Natural killer cell (primary cell): ENCODE results near the gene GBP3. TPM values are rescaled to one million over a fixed set of nuclear protein-coding genes. Genes with fewer than 3 reads are reported as not detected.
"Not testable (repeated sequence)": the region's sequence is repeated elsewhere in the genome, so short reads cannot be mapped to it uniquely, and the experiment has no call there.

Experiments used
- ATAC-seq, 3 donors: fragments of 150-1000 bp in 2 of 3; fragments of 200-7000 bp in 1 of 3; cut with Tn5 transposase; 1 replicate in 1 of 3; 2 replicates in 2 of 3; pipeline ENCODE4 v1.10.0; 2021; ENCODE audit warnings: mild to moderate bottlenecking in 2 of 3, moderate library complexity in 2 of 3
- DNase-seq, 2 donors: peaks; one replicate each; pipeline versions ENCODE4 v3.0.0 to v3.0.0-alpha.2; 2013 to 2021; ENCODE audit warnings: mixed read lengths in 1 of 2
- H3K27ac ChIP-seq: one replicate; pipeline ENCODE4 v1.5.1; 2013; ENCODE audit warnings: mild to moderate bottlenecking, low read length
- H3K27me3 ChIP-seq: one replicate; pipeline ENCODE4 v1.6.1; 2013; ENCODE audit warnings: low read length; ENCODE audit not compliant: control insufficient read depth, insufficient read depth
- H3K36me3 ChIP-seq: one replicate; pipeline ENCODE4 v1.6.1; 2013; ENCODE audit warnings: low read length; ENCODE audit not compliant: control insufficient read depth, insufficient read depth
- H3K4me1 ChIP-seq: one replicate; pipeline ENCODE4 v1.6.1; 2013; ENCODE audit warnings: low read length; ENCODE audit not compliant: control insufficient read depth, insufficient read depth
- H3K4me3 ChIP-seq: one replicate; pipeline ENCODE4 v1.5.1; 2013; ENCODE audit warnings: low read length
- H3K9me3 ChIP-seq: one replicate; pipeline ENCODE4 v1.6.1; 2013; ENCODE audit warnings: low read length; ENCODE audit not compliant: control insufficient read depth, insufficient read depth
- H3K27ac Mint-ChIP-seq, 2 donors: one replicate each; pipeline ENCODE4 v1.8.0; 2022; ENCODE audit warnings: mild to moderate bottlenecking in 2 of 2, mixed read lengths in 2 of 2, moderate library complexity in 1 of 2
- H3K27me3 Mint-ChIP-seq, 2 donors: one replicate each; pipeline ENCODE4 v1.8.0; 2022; ENCODE audit warnings: low read depth in 2 of 2, mixed read lengths in 2 of 2
- H3K36me3 Mint-ChIP-seq: one replicate; pipeline ENCODE4 v1.8.0; 2022; ENCODE audit warnings: mixed read lengths
- H3K4me1 Mint-ChIP-seq, 2 donors: one replicate each; pipeline ENCODE4 v1.8.0; 2022; ENCODE audit warnings: mixed read lengths in 2 of 2
- H3K4me3 Mint-ChIP-seq: one replicate; pipeline ENCODE4 v1.8.0; 2022; ENCODE audit warnings: mild to moderate bottlenecking, moderate library complexity, mixed read lengths
- H3K9me3 Mint-ChIP-seq, 2 donors: one replicate each; pipeline ENCODE4 v1.8.0; 2022; ENCODE audit warnings: mixed read lengths in 2 of 2
- WGBS: methylation state at CpG from one replicate; pipeline ENCODE4 v1.1.7; 2013; ENCODE audit warnings: missing lambda C conversion rate; ENCODE audit not compliant: insufficient coverage; 5-methylcytosine and 5-hydroxymethylcytosine counted together
- intact Hi-C: fragments of 100-400 bp; cut with micrococcal nuclease; formaldehyde crosslinking; loops from one replicate; pipeline ENCODE4 v1.14.2; 2022
- total RNA-seq, 4 donors: library from RNA; stranded (reverse); fragments of 120-200 nt in 1 of 4; gene quantifications; one replicate each; pipeline versions ENCODE4 v1.2.3 to v1.2.4, GENCODE V29; 2013 to 2022
- TF ChIP-seq, protein P1 (sequence below): fragments of 200-600 bp; IDR thresholded peaks from one replicate; pipeline ENCODE4 v1.8.0; 2022; ENCODE audit warnings: antibody characterized with exemption

The GBP3 gene
- total RNA-seq, 3 donors from 2014 or later (not counting 1 experiment from before 2014, with no cell fraction given): 36.1 to 52.5 (median 49.0) TPM

DNA sequence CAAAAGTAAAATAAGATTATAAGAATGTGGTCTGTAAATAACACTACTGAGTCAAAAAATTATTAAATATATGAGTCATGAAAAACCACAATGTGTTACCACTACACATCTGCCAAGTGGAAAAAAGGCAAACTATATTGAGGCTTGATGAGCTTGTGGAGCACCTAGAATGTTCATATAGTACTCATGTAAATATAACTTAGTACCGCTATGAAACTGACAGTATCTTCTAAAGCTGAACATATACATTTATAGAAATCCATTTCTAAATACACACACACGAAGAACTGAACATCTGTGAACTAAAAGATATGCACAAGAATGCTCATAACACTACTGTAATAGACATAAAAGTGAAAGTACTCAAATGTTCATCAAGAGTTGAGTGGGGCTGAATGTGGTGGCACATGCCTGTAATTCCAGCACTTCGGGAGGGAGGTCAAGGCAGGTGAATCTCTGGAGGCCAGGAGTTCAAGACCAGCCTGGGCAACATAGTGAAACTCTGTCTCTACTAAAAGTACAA is 18.5 kb upstream of the GBP3 start:
- Mint-ChIP-seq H3K27ac (peak overlapping the region in 1 of 2 donors; percentile 37), H3K36me3 (peaks cover 14% of the 10 kb centered on the region), H3K4me3 (no peak overlapping the region), H3K27me3 (no peaks in the 10 kb centered on the region), H3K4me1 (peaks cover 10 to 12% of the 10 kb centered on the region in 2 donors), H3K9me3 (peaks cover 0 to 2% of the 10 kb centered on the region in 2 donors)
- Histone ChIP-seq H3K4me3 (no peak overlapping the region), H3K4me1 (no peaks in the 10 kb centered on the region), H3K27ac (no peak overlapping the region), H3K36me3 (no peaks in the 10 kb centered on the region), H3K27me3 (no peaks in the 10 kb centered on the region), H3K9me3 (peaks cover 6% of the 10 kb centered on the region)
- 68% methylated on average over 2 of the region's 3 CpGs for WGBS
- intact Hi-C loops: no loop called here
- ATAC-seq (peak in 1 of 3 donors; percentile 52), DNase-seq (no peak)
- TF ChIP-seq, protein P1, sequence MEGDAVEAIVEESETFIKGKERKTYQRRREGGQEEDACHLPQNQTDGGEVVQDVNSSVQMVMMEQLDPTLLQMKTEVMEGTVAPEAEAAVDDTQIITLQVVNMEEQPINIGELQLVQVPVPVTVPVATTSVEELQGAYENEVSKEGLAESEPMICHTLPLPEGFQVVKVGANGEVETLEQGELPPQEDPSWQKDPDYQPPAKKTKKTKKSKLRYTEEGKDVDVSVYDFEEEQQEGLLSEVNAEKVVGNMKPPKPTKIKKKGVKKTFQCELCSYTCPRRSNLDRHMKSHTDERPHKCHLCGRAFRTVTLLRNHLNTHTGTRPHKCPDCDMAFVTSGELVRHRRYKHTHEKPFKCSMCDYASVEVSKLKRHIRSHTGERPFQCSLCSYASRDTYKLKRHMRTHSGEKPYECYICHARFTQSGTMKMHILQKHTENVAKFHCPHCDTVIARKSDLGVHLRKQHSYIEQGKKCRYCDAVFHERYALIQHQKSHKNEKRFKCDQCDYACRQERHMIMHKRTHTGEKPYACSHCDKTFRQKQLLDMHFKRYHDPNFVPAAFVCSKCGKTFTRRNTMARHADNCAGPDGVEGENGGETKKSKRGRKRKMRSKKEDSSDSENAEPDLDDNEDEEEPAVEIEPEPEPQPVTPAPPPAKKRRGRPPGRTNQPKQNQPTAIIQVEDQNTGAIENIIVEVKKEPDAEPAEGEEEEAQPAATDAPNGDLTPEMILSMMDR: no peak

DNA sequence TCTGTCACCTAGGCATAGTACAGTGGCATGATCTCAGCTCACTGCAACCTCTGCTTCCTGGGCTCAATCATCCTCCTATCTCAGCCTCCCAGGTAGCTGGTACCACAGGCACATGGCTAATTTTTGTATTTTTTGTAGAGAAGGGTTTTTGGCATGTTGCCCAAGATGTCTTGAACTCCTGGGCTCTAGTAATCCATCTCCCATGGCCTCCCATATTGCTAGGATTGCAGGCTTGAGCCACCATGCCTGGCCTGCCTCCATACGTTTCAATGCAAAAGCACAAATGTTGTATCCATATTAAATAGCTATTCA is 17.6 kb upstream of the GBP3 start:
- Mint-ChIP-seq H3K4me1 (peaks cover 10 to 12% of the 10 kb centered on the region in 2 donors), H3K4me3 (no peak overlapping the region), H3K9me3 (peaks cover 0 to 2% of the 10 kb centered on the region in 2 donors), H3K27ac (no peak overlapping the region), H3K36me3 (peaks cover 14% of the 10 kb centered on the region), H3K27me3 (no peaks in the 10 kb centered on the region)
- no peaks in the 10 kb centered on the region for H3K27me3 ChIP-seq
- no peaks in the 10 kb centered on the region for H3K4me1 ChIP-seq
- TF ChIP-seq, protein P1: no peak
- DNase-seq: no peak
- WGBS: 100% methylated on average over 1 of the region's 1 CpG
- no peak overlapping the region for H3K4me3 ChIP-seq
- H3K36me3 ChIP-seq: no peaks in the 10 kb centered on the region
- no peak for ATAC-seq
- no peak overlapping the region for H3K27ac ChIP-seq
- intact Hi-C loops: no loop called here
- peaks cover 6% of the 10 kb centered on the region for H3K9me3 ChIP-seq

DNA sequence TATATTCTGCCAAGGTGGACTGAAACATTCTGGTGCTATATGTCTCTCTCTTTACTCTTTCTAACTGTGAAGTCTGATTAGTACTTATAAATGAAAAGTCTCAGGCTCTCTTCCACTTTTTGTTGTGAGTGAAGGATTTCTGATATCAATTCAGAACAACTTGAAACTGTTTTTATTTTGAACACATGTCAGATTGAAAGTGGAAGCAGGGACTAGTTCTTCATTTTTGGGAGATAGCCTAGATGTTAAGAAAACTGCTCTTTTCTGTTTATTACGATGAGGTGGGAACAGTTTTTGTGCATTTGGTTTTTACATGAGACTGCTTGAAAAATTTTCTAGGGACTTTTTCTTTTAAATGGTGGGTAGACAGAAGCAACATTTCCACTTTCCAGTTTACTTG is 14.5 kb upstream of the GBP3 start:
- no peaks in the 10 kb centered on the region for H3K27me3 Mint-ChIP-seq
- H3K4me3 Mint-ChIP-seq: no peak overlapping the region
- no peak for DNase-seq
- TF ChIP-seq, protein P1: no peak
- H3K36me3 ChIP-seq: no peaks in the 10 kb centered on the region
- H3K27ac ChIP-seq: no peak overlapping the region
- peaks cover 10 to 12% of the 10 kb centered on the region in 2 donors for H3K4me1 Mint-ChIP-seq
- H3K27me3 ChIP-seq: no peaks in the 10 kb centered on the region
- no peak overlapping the region for H3K27ac Mint-ChIP-seq
- no peaks in the 10 kb centered on the region for H3K9me3 Mint-ChIP-seq
- peaks cover 7% of the 10 kb centered on the region for H3K4me1 ChIP-seq
- intact Hi-C loops: no loop called here
- H3K9me3 ChIP-seq: no peaks in the 10 kb centered on the region
- WGBS: 33% methylated on average over 1 of the region's 1 CpG
- ATAC-seq: no peak
- H3K36me3 Mint-ChIP-seq: peaks cover 14% of the 10 kb centered on the region
- no peak overlapping the region for H3K4me3 ChIP-seq

DNA sequence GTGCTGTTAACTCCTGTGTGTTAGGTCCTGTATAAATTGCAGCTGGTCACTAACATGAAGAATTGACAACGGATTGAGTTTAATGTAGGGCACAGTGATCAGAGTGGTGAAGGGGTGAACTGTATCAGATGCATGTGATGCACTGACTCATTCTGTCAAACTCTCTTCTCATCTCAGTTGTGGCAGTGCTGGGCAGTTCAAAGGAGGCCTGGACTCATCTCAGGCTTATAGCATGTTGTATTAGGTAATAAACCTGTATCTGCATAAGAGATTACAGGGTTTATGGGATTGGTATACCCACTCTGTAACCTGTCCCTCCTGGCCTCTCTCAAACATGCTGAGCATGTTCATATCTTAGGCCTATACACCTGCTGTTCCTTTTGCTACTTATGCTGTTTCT is 12.4 kb upstream of the GBP3 start:
- no peak overlapping the region for H3K4me3 ChIP-seq
- no peak for ATAC-seq
- no peaks in the 10 kb centered on the region for H3K9me3 ChIP-seq
- DNase-seq: no peak
- 86% methylated on average over 1 of the region's 1 CpG for WGBS
- H3K27me3 Mint-ChIP-seq: no peaks in the 10 kb centered on the region
- no peak overlapping the region for H3K27ac Mint-ChIP-seq
- no peaks in the 10 kb centered on the region for H3K27me3 ChIP-seq
- peaks cover 7% of the 10 kb centered on the region for H3K4me1 ChIP-seq
- H3K4me3 Mint-ChIP-seq: no peak overlapping the region
- no peaks in the 10 kb centered on the region for H3K4me1 Mint-ChIP-seq
- no peaks in the 10 kb centered on the region for H3K36me3 ChIP-seq
- H3K9me3 Mint-ChIP-seq: no peaks in the 10 kb centered on the region
- no peak overlapping the region for H3K27ac ChIP-seq
- TF ChIP-seq, protein P1: no peak
- H3K36me3 Mint-ChIP-seq: peaks cover 14% of the 10 kb centered on the region
- intact Hi-C loops: no loop called here

DNA sequence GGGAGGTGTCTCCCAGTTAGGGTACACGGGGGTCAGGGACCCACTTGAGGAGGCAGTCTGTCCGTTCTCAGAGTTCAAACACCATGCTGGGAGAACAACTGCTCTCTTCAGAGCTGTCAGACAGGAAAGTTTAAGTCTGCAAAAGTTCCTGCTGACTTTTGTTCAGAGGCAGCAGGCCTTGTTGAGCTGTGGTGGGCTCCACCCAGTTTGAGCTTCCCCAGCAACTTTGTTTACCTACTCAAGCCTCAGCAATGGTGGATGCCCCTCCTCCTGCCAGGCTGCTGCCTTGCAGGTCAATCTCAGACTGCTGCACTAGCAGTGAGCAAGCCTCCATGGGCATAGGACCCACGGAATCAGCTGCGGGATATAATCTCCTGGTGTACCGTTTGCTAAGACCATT is 11.3 kb upstream of the GBP3 start:
- H3K4me3 ChIP-seq, H3K4me3 Mint-ChIP-seq, H3K4me1 ChIP-seq, H3K9me3 ChIP-seq, H3K27ac ChIP-seq, H3K27ac Mint-ChIP-seq, H3K36me3 ChIP-seq, H3K4me1 Mint-ChIP-seq, ATAC-seq, H3K27me3 ChIP-seq, intact Hi-C loops, H3K9me3 Mint-ChIP-seq, H3K27me3 Mint-ChIP-seq: not testable (repeated sequence)
- H3K36me3 Mint-ChIP-seq: peaks cover 11% of the 10 kb centered on the region
- WGBS: 93% methylated on average over 5 of the region's 5 CpGs
- DNase-seq: peak in 1 of 2 donors; percentile 37
